HCT116 (cell line): ENCODE results near the gene PEX10.

Experiments used
- ATF3 ChIP-seq: IDR thresholded peaks from 2 replicates; pipeline ENCODE4 v1.6.1; 2012
- CTCF ChIP-seq, 3 experiments: fragments of 200-600 bp in 1 of 3; sonication (generic) in 1 of 3; IDR thresholded peaks in 2 of 3; conservative IDR thresholded peaks in 1 of 3; 2 replicates each; pipeline ENCODE4 v1.5.1; 2012 to 2017; ENCODE audit warnings: low read depth in 2 of 3, low read length in 2 of 3, antibody characterized with exemption in 1 of 3, borderline replicate concordance in 1 of 3, control low read depth in 1 of 3, mild to moderate bottlenecking in 1 of 3, mixed read lengths in 1 of 3, mixed run types in 1 of 3, moderate library complexity in 1 of 3; ENCODE audit not compliant: insufficient read depth in 1 of 3
- EGR1 ChIP-seq: IDR thresholded peaks from 2 replicates; pipeline ENCODE4 v1.6.1; 2012; ENCODE audit warnings: low read depth
- ELF1 ChIP-seq: IDR thresholded peaks from 2 replicates; pipeline ENCODE4 v1.6.1; 2012; ENCODE audit warnings: low read depth, borderline replicate concordance
- EZH2 ChIP-seq: fragments of 200-600 bp; sonication (generic); IDR thresholded peaks from 2 replicates; pipeline ENCODE4 v1.6.1; 2017; ENCODE audit warnings: antibody characterized with exemption, mixed run types
- EZH2phosphoT487 ChIP-seq: fragments of 200-600 bp; IDR thresholded peaks from 2 replicates; pipeline ENCODE4 v1.6.1; 2018; ENCODE audit warnings: antibody characterized with exemption, borderline replicate concordance
- MAX ChIP-seq: IDR thresholded peaks from 2 replicates; pipeline ENCODE4 v1.6.1; 2012
- POLR2A ChIP-seq: IDR thresholded peaks from 2 replicates; pipeline ENCODE4 v1.7.0; 2011; ENCODE audit warnings: borderline replicate concordance; ENCODE audit not compliant: insufficient read depth, insufficient read length; ENCODE audit errors: extremely low read depth
- POLR2AphosphoS5 ChIP-seq: IDR thresholded peaks from 2 replicates; pipeline ENCODE4 v1.6.1; 2011; ENCODE audit warnings: mild to moderate bottlenecking, low read depth, low read length, moderate library complexity
- RAD21 ChIP-seq: IDR thresholded peaks from 2 replicates; pipeline ENCODE4 v1.6.1; 2012; ENCODE audit warnings: low read depth, mild to moderate bottlenecking
- SP1 ChIP-seq: IDR thresholded peaks from 2 replicates; pipeline ENCODE4 v1.6.1; 2012; ENCODE audit warnings: low read depth
- SRF ChIP-seq: IDR thresholded peaks from 2 replicates; pipeline ENCODE4 v1.6.1; 2012; ENCODE audit warnings: low read depth
- ZNF274 ChIP-seq: fragments of 200-500 bp; sonication (Bioruptor generic); IDR thresholded peaks from 2 replicates; pipeline ENCODE4 v1.6.1; 2014; ENCODE audit warnings: mild to moderate bottlenecking, low read depth, low read length, inconsistent platforms

- no peak for TF ChIP-seq POLR2A
- TF ChIP-seq CTCF (IDR thresholded peaks at IDR 0.05 in 2 of 3, conservative IDR thresholded peaks at IDR 0.05 in 1 of 3; ENCODE audit: borderline replicate concordance in 1 of 3, insufficient read depth in 1 of 3, low read depth in 2 of 3, low read length in 2 of 3) = no peak
- TF ChIP-seq MAX = no peak
- no peak for TF ChIP-seq POLR2AphosphoS5
- no peak for TF ChIP-seq SRF
- no peak for TF ChIP-seq EGR1
- TF ChIP-seq ZNF274 = no peak
- TF ChIP-seq ELF1 = no peak
- TF ChIP-seq ATF3 = no peak
- TF ChIP-seq EZH2phosphoT487 = no peak
- no peak for TF ChIP-seq RAD21
- no peak for TF ChIP-seq EZH2
- TF ChIP-seq SP1 = no peak
Observed at GRCh38 chr1:2415801-2416208, 3.4 kb upstream of the PEX10 start.
